GM19324 (cell line): Measurements from ENCODE around the gene CCDC88A.

Experiments
- ATAC-seq: cut with Tn5 transposase; IDR thresholded peaks from one replicate; pipeline ENCODE4 v1.9.1; 2021; ENCODE audit warnings: mild to moderate bottlenecking, moderate library complexity; ENCODE audit not compliant: unreplicated experiment, low FRiP score

Gene CCDC88A

DNA sequence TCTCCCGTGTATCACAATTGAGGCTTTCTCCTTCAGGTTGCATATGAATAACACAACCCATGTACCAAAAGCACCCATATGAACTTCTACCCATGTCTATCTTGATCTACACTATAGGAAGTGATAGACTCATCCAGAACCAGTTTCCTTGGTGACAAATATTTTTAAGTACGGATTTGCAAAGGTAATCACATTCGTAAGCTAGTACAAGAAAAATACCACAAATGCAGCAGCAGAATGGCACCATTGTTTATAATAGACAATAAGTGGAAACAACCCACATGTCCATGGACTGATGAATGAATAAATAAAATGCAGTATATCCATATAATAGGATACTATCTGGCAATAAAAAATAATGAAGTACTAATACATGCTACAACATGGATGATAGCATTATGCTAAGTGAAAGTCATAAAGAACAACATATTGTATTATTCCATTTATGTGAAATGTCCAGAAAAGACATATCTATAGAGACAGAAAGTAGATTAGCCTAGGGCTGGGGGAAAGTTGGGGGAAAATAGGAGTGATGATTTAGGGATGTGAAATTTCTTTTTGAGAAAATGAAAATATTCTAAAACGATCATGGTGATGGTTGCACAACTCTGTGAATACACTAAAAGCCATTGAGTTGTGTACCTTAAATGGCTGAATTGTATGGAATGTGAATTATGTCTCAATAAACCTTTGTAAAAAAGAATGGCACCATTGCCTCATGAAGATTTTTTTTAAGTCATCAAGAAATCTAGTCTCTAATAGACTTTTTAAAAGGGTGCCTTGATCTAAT lies 3.4 kb upstream of the CCDC88A start:
- no peak for ATAC-seq

DNA sequence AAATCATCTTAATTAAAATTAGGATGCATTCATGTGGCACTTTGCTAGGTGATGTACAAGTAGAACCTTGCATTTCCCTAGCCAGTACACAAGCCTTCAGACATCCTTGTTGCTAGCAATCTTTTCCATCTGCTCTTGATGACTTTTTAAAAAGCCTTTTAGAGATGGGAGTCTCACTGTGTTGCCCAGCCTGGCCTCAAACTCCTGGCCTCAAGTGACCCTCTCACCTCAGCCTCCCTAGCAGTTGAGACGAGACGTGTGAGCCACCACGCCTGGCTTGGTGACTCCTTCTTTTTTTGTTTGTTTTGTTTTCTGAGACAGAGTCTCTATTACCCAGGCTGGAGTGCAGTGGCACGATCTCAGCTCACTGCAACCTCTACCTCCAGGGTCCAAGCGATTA lies 1.7 kb upstream of the CCDC88A start:
- ATAC-seq = no peak

DNA sequence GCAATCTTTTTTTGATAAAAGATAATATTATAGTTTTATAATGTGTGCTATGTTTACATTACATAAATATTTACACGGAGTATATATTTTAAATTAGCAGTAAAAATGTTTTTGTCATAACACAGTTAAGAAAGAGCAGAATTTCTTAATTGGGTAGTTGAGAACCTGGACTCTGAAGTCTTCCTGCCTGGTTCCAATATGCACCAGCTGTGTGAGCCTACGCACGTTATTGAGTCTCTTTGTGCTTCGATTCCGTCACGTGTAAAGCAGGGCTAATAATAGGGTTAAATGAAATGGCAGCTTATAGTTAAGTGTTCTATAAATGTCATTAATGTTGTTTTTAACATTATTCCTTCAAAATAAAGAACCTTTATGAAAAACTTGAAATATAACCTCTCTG lies 1.2 kb upstream of the CCDC88A start:
- ATAC-seq = no peak

DNA sequence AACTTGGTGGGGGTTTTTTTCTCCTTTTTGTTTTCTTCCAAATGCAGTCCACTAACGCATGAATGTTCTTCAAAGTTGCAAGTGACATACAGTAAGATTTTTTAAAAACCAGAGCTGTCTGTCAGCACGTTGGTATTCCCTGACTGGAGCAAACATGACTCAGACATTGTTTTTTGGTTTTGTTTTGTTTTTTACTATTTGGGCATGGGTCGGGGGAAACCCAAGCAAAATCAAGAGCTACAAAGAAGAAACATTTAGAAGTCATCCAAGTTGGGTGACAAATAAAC lies 726 bp upstream of the CCDC88A start:
- no peak for ATAC-seq

DNA sequence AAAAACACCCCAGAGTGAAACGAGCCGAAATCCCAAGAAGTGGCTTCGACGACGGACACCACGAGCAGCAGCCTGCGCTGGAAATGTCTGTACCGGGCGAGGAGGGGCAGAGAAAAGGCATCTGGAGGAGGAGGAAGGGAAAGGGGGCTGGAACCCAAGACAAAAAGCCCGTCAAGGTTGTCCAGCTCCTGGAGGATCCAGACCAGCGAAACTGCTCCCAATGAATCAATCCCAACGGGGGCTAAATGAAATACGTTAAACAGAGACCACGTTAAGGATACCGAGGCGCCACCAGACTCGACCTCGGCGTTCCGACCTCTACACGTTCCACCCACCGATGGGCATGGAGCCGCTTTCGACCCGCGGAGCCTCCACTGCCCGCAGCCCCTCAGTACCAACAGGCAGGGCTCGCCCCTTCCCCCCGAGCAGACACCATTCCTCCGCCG lies 400 bp downstream of the CCDC88A start:
- ATAC-seq = peak; percentile 32

DNA sequence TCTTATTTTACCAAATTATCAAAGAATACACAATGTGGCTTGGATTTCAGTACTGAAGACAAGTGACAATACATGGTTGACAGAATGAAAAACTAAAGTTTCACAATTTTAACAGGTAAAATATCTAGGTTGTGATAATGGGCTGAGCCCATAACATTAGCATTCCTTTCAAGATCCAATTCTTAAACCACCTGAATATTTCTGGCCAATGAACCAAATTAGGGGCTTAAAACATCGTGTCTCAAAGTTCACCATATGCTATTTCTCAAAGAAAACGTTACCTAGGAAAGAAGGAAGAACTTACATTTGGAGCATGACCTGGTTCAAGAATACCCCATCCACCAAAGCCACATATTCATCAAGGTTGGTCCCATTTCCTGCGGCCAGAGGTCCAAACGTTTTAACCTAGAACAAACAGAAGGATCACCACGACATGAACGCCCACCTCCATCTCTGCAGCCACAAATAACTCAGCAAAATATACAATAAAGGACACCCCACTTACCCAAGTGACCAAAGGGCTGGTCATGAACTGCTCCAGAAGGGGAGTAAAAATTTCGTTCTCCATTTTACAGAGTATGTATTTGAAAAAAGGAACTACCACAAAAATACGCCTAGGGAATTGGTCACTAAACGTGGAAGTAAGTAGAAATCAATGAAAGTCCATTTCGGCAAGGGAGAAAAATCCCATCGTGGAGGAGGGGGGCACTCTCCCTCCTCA lies 984 bp downstream of the CCDC88A start:
- no peak for ATAC-seq

DNA sequence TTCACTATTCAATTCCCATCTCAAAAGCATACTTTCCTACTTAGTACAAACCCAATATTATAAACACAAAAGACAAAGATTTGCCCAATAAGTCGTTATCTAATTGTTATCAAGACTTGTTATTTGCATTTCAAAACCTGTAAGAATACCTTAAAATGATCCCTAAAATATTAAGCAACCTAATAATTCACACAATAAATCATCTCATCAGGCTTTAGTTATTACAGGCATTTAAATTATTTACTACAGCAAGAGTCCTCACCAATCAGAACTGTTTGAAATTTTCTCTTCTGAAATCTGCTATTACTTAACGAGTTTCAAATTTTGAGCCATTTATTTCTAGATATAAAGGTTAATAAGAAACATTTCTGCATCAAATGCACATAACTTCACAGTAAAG lies 1.6 kb downstream of the CCDC88A start:
- ATAC-seq = no peak

DNA sequence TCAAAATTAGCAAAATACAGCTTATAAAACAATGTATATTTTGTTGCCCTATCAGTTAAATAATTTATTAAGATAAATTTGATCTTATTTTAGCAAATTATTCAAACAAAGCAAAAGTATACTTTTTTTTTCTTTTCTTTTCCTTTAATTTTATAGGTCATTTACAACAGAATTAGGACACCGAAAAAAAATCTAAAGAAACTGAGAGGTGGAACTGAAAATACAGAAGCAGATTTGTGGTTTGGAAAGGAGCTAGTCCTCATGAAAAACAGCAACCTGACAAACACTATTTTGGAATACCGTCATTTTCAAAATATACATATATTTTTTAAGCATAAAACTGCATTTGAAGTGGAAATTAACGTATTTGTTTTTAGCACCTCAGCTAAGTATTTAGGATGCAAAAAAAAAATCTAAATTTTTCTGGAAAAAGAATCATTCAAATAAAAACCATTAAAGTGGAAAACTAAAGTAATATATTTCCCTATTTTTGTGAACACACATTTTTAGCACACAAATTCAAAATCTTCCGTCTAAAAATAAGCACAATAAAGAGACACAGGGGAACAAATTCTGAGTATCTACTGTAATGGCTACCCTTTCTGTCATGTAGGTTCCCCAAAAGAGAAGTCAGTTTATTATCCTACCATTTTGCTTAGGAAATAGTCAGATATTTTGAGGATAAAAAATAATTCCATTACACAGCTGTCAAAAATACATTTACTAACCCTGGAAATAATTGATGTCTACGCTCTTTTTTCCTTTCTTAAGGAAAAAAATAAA lies 2.7 kb downstream of the CCDC88A start:
- no peak for ATAC-seq

DNA sequence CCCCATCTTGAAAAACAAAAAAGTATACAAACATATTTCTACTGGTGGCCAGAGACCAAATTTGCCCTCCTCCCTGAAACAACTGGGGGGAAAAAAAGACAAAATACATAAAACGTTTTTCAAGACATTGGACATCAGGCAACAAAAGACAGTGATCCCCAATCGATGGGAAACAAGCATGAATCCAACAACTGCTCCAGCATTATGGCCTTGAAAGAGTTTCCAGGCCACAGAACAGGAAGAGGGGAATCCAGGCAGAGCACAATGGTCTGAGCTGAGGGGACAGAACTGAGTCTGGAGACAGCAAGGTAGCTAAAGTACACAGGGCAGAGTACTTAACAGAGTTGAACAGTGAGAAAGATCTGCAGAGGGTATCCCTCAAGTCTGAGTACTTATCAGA lies 4.4 kb downstream of the CCDC88A start:
- ATAC-seq = no peak

DNA sequence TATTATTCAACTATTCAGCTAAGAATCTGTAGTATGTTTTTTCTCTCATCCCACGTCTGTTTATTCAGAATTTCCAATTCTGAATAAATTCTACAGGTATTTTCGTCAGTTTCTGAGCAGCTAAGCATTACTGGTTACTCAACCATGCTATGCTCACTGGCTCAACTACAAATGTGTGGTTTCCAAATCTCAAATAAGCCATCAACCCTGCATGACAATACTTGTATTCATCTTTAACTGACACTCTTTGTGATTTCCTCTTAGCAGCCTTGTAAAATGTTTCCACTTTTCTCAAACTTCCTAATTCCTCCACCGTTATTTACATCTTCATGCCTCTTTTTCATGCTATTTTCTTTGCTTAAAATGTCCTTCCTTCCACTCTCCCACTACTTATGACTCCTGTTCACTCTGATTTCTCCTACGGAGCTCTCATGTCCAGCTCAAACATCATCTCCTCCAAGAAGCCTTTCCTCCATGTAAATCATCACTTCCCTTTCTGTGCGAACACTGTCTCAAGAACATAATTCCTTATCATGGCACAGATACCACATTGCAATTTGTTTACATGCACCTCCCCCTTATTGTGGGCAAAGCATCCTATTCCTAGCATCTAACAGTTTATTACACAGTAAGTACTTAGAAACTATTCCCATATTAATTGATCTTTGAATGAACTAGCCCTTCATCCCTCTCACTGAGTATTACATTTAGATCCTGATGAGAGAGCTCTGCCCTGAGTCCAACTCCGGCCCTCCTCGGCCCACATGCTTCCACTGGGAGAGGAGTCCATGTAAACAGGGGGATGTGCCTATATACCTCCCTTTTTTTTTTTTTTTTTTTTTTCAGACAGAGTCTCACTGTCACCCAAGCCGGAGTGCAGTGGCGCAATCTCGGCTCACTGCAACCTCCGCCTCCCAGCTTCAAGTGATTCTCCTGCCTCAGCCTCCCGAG lies 10.5 kb downstream of the CCDC88A start:
- ATAC-seq = no peak

DNA sequence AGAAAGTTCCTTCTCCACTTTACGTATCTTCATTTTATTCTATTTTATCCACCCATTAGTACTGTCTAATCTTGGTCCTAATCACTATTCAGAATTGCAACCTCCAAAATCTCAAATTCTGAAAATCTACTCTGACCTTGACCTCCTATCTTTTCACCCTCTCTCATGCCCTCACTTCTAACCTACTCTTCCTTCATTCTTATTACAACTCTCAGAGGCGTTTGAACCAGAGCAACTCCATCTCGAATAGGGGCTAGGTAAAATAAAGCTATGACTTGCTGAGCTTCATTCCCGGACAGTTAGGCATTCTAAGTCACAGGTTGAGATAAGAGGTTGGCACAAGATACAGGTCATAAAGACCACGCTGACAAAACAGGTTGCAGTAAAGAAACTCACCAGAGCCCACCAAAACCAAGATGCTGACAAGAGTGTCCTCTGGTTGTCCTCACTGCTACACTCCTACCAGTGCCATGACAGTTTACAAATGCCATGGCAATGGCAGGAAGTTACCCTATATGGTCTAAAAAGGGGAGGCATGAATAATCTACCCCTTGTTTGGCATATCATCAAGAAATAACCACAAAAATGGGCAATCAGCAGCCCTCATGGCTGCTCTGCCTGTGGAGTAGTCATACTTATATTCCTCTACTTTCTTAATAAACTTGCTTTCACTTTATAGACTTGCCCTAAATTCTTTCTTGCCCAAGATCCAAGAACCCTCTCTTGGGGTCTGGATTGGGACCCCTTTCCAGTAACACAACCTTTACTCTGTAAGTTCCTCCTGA lies 11.4 kb downstream of the CCDC88A start:
- no peak for ATAC-seq

DNA sequence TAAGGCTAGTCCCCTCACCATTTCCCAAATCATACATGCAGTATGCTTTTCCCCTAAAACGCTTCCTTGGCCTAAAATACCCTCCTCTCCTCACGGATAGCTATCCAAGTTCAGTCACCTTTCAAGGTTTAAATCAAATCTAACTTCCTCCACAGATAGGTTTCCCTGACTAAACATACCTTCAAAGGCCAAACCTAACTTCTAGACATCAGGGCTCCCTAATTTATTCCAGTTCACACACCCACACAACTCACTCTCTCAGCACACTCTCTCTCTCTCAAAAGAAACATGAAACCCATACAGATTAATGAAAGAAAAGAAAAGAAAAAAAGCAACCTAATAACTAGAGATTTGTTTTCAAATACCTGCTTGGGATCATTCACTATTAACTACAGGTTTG lies 14.5 kb downstream of the CCDC88A start:
- no peak for ATAC-seq

DNA sequence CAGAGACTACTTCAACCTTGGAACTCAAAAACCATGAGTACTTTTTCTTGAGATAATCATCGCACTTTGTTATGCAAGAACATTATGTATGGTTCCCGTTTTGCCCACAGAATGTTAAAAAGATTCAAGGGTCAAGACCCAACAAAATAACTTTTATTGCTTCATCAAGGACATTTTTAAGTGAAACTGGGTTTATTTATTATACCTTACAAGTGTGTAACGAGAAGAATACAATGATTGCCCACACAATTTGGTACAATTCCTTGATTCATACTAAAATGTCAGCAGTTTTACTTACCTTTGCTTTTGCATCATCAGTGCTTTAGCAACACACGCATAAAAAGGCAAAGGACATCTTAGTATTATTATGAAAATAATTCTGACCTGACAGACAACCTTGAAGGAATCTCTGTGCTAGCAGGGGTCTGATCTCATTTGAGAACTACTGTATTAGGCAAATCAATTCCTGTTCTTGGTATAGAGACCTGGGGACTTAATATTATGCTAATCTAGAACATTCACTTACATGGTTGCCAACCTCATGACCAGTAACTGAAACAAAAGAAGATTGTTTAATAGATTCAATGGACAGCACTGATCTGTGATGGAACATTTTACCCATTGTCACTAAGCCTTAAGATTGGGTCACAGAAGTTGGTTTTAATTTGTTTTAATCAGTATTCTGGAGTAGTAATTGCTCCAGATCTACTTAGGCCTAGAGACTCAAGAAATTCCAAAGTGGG lies 16.2 kb downstream of the CCDC88A start:
- no peak for ATAC-seq

DNA sequence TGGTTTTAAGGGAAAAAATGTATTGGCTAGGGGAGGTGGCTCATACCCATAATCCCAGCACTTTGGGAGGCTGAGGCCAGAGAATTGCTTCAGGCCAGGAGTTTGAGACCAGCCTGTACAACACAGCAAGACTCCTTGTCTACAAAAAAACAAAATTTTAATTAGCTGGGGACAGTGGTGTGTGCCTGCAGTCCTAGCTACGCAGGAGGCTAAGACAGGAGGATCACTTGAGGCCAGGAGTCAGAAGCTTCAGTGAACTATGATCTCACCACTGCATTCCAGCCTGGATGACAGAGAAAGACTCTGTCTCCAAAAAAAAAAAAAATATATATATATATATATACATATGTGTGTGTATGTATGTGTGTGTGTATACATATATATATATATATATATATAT lies 18.5 kb downstream of the CCDC88A start:
- no peak for ATAC-seq

DNA sequence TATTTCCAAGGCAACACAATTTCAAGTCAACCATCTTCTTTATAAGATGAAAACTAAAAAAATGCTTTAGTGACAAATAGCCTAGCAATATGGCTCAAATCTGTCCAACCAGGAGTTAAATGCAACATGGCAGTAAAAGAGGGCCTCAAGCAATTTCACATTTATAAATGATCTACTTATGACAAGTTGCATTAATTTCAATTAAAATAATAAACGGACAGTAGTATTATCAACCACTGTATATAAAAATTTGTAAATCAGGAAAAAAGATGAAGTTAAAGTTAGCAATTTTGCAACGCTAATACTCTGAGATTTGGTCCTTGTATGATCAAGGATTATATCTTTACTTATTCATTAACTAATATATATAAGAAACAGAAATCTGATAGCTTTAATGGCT lies 19.3 kb downstream of the CCDC88A start:
- no peak for ATAC-seq

DNA sequence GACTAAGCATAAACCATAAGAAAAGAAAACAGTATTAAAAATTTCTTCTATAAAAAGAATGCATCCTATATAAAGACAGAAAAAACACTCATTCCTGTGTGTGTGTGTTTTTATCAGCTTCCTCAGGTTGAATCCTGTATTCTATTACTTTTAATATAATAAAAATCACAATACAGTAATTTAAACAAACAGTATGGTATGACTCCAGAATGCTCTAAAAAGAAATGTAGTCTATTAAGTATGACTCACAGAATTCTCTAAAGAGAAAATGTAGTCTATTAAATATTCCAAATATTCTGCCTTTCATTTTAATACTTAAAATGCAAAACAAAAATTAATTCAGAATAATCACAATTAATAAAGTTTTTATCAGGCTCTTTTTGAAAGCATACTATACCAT lies 19.8 kb downstream of the CCDC88A start:
- ATAC-seq = no peak

DNA sequence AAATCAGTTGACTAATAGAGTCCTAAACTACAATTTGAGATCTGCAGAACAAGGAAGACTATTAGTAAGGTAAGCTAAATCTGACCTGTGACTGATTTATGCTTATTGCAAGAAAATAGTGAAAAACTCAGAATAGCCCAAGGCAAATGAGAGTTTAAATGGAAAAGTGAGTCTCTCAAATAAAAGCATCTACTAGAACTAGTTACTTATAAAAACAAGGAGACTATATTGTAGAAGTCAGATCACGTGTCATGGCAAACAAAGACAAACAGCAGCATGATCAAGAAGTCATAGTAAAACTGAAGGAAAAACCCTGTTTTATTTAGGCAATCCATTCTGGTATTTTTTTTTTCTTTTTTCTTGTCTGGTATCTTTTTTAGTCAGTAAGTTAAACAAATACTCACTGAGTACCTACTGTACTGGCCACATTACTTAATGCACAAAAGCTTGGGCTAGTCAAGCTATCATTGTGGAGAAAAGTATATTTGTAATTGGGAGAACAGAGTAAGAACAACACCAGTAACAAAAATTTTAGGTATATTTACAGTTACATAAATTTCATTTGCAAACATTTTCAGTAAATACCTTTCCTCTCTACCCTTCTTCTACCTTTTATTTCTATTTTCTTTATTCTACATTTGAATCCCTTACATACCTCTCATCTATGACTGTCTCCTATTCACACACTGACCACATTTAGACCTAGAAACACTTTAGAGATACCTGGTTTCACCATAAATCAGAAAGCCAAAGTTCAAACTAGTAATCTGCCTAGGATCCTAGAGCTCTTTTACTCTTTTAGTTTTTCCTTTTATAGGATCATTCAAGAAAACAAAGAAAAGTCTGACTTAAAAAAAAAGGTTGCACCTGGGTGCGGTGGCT lies 23.7 kb downstream of the CCDC88A start:
- no peak for ATAC-seq

DNA sequence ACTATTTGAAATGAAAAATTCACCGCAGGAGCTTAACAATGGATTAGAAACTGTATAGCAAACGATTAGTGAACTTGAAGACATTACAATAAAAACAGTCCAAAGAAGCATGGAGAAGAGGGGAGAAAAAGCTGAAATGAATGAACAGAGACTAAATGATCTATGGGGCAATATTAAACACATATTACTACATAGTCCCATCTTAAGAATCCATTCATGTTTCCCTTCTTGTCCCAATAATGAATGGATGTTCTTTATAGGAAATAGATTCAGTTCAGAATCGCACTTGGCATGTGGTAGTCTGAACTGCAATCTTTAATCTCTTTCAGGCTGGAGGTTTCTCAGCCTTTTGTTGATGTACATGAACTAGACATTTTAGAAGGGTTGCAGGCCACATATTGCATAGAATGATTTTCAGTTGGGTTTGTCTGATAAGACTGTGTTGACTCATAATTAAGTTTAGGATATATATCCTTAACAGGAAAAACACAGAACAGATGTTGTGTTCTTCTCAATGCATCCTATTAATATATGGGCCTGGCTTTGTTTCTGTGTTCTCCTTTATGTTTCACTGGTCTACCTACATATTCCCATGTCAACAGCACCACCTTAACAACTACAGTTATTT lies 27.9 kb downstream of the CCDC88A start:
- ATAC-seq = no peak
